Tibial nerve (tissue), 4 donors: Measurements from ENCODE around the gene STRN3. TPM values are rescaled to one million over a fixed set of nuclear protein-coding genes. Genes with fewer than 3 reads are reported as not detected.

ENCODE experiments used
- DNase-seq, 2 donors: peaks; one replicate each; pipeline ENCODE4 v3.0.0-alpha.2; 2019; ENCODE audit warnings: low spot score in 2 of 2
- H3K27ac ChIP-seq, 4 donors: fragments of 200-600 bp; sonication (generic) in 3 of 4; one replicate each; pipeline ENCODE4 v1.5.1; 2017 to 2019; ENCODE audit warnings: mild to moderate bottlenecking in 1 of 4
- H3K27me3 ChIP-seq, 2 donors: fragments of 200-600 bp; sonication (generic) in 1 of 2; one replicate each; pipeline versions ENCODE4 v1.5.1 to v1.6.0; 2017 to 2019
- H3K36me3 ChIP-seq, 3 donors: fragments of 200-600 bp; sonication (generic); one replicate each; pipeline ENCODE4 v1.5.1; 2018 to 2019
- H3K4me1 ChIP-seq, 4 donors: fragments of 200-600 bp; sonication (generic) in 3 of 4; one replicate each; pipeline ENCODE4 v1.5.1; 2017 to 2019
- H3K4me3 ChIP-seq, 4 donors: fragments of 200-600 bp; sonication (generic) in 3 of 4; one replicate each; pipeline ENCODE4 v1.5.1; 2017 to 2019; ENCODE audit warnings: mild to moderate bottlenecking in 1 of 4, moderate library complexity in 1 of 4
- H3K9me3 ChIP-seq, 4 donors: fragments of 200-600 bp; sonication (generic) in 3 of 4; one replicate each; pipeline ENCODE4 v1.5.1; 2017 to 2019
- EP300 ChIP-seq, 2 donors: sonication (generic); formaldehyde crosslinking; IDR thresholded peaks; one replicate each; pipeline ENCODE4 v1.6.1; 2017; ENCODE audit warnings: antibody characterized with exemption in 2 of 2, mild to moderate bottlenecking in 1 of 2
- POLR2A ChIP-seq, 2 donors: fragments of 450-650 bp; IDR thresholded peaks; one replicate each; pipeline ENCODE4 v1.6.1; 2017; ENCODE audit warnings: antibody characterized with exemption in 2 of 2, mild to moderate bottlenecking in 2 of 2, moderate library complexity in 2 of 2
- WGBS, 2 donors: methylation state at CpG; one replicate each; pipeline ENCODE4 v1.1.5; 2018; 5-methylcytosine and 5-hydroxymethylcytosine counted together
- total RNA-seq, 4 donors: library from RNA; depleted of rRNA; stranded (reverse); fragments of >200 nt; gene quantifications; one replicate each; pipeline ENCODE4 v1.1.0, GENCODE V29; 2016
- TF ChIP-seq, protein P1 (sequence below), 5 experiments: fragments of 200-600 bp in 3 of 5; fragments of 450-650 bp in 2 of 5; sonication (generic) in 3 of 5; IDR thresholded peaks; one replicate each; pipeline ENCODE4 v1.5.1; 2016 to 2019; ENCODE audit warnings: antibody characterized with exemption in 5 of 5, mild to moderate bottlenecking in 3 of 5, moderate library complexity in 2 of 5

Gene STRN3
- total RNA-seq, 4 donors from 2014 or later: 33.5 to 68.8 (median 57.0) TPM

DNA sequence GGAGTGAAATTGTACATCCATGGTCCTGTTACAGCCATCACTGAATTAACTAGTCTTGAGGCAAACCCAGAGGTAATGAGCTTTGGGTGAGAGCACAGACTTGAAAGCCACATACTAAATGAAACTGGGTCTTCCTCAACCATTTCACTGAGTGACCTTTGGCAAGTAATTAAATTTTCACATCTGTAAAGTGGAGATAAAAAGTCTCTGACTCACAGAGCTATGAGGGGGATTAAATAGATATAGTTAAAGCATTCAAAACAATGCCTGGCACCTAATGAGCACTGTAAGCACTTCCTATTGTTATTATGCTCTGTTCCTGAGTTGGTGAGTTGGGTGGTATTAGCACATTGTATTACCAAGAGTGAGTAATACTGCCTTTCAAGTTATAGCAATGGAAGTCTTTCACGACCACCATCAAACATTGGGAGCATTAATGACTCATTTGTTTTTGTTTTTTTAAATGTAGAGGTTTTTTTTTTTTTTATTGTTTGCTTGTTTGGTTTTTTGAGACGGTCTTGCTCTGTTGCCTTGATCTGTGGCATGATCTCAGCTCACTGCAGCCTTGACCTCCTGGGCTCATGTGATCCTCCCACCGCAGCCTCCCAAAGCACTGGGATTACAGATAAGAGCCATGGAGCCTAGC, 12.5 kb upstream of the STRN3 start:
- H3K9me3 ChIP-seq: no peaks in the 10 kb centered on the region
- 41 to 43% methylated on average over 2 of the region's 3 CpGs for WGBS, 2 donors
- no peaks in the 10 kb centered on the region for H3K4me1 ChIP-seq
- H3K4me3 ChIP-seq: no peak overlapping the region
- H3K36me3 ChIP-seq: peaks cover 0 to 13% (median 0%) of the 10 kb centered on the region in 3 donors
- no peak for DNase-seq
- no peak overlapping the region for H3K27ac ChIP-seq
- TF ChIP-seq, protein P1, sequence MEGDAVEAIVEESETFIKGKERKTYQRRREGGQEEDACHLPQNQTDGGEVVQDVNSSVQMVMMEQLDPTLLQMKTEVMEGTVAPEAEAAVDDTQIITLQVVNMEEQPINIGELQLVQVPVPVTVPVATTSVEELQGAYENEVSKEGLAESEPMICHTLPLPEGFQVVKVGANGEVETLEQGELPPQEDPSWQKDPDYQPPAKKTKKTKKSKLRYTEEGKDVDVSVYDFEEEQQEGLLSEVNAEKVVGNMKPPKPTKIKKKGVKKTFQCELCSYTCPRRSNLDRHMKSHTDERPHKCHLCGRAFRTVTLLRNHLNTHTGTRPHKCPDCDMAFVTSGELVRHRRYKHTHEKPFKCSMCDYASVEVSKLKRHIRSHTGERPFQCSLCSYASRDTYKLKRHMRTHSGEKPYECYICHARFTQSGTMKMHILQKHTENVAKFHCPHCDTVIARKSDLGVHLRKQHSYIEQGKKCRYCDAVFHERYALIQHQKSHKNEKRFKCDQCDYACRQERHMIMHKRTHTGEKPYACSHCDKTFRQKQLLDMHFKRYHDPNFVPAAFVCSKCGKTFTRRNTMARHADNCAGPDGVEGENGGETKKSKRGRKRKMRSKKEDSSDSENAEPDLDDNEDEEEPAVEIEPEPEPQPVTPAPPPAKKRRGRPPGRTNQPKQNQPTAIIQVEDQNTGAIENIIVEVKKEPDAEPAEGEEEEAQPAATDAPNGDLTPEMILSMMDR (IDR thresholded peaks at IDR 0.05): no peak
- TF ChIP-seq POLR2A (IDR thresholded peaks at IDR 0.05): no peak
- TF ChIP-seq EP300 (IDR thresholded peaks at IDR 0.05): no peak
- no peaks in the 10 kb centered on the region for H3K27me3 ChIP-seq

DNA sequence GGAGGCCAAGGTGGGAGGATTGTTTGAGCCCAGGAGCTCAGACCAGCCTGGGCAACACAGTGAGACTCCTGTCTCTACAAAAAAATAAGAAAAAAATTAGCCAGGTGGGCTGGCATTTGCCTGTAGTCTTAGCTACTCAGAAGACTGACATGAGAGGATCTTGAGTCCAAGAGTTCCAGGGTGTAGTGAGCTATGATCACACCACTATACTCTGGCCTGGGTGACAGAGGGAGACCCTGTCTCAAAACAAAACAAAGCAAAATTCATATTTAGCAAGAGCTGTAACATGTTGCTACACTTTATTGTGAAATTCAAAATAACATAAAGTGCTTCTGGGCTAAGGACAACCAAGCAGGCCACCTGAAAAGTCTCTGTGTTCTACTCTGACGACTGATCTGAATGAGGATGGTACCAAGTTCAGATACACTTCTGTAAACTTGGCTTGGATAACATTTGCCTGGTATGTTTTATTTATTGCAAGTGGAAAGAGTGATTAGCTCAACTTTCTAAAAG, 11.6 kb upstream of the STRN3 start:
- H3K36me3 ChIP-seq: peaks cover 0 to 13% (median 0%) of the 10 kb centered on the region in 3 donors
- TF ChIP-seq EP300 (IDR thresholded peaks at IDR 0.05) (no peak), POLR2A (IDR thresholded peaks at IDR 0.05) (no peak)
- TF ChIP-seq, protein P1 (IDR thresholded peaks at IDR 0.05): no peak
- 74 to 84% methylated on average over 1 of the region's 1 CpG for WGBS, 2 donors
- peaks cover 0 to 6% (median 0%) of the 10 kb centered on the region in 4 donors for H3K4me1 ChIP-seq
- H3K4me3 ChIP-seq: no peak overlapping the region
- H3K27me3 ChIP-seq: no peaks in the 10 kb centered on the region
- no peaks in the 10 kb centered on the region for H3K9me3 ChIP-seq
- DNase-seq: no peak
- H3K27ac ChIP-seq: no peak overlapping the region

DNA sequence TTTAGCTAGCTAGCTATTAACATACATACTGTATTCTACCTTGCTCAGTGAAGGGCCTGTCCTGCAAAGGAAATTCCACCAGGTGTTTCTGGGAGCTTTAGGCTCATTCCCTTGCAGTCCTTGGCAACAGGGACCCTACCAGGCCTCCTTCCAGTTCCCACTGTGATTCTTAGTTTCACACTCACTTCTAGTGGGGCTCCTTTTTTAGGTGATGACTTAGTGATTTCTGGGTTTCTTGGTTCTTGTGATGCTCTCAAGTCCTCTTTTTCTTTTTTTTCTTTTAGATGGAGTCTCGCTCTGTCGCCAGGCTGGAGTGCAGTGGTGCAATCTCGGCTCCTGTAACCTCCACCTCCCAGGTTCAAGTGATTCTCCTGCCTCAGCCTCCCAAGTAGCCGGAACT, 10.4 kb upstream of the STRN3 start:
- TF ChIP-seq, protein P1 (IDR thresholded peaks at IDR 0.05): no peak
- no peak for TF ChIP-seq EP300 (IDR thresholded peaks at IDR 0.05)
- no peak for TF ChIP-seq POLR2A (IDR thresholded peaks at IDR 0.05)
- no peak overlapping the region for H3K27ac ChIP-seq
- no peaks in the 10 kb centered on the region for H3K27me3 ChIP-seq
- H3K4me3 ChIP-seq: no peak overlapping the region
- no peaks in the 10 kb centered on the region for H3K9me3 ChIP-seq
- WGBS, 2 donors: 96 to 98% methylated on average over 4 of the region's 4 CpGs
- no peak for DNase-seq
- H3K4me1 ChIP-seq: peaks cover 0 to 6% (median 0%) of the 10 kb centered on the region in 4 donors
- H3K36me3 ChIP-seq: peaks cover 0 to 13% (median 0%) of the 10 kb centered on the region in 3 donors

DNA sequence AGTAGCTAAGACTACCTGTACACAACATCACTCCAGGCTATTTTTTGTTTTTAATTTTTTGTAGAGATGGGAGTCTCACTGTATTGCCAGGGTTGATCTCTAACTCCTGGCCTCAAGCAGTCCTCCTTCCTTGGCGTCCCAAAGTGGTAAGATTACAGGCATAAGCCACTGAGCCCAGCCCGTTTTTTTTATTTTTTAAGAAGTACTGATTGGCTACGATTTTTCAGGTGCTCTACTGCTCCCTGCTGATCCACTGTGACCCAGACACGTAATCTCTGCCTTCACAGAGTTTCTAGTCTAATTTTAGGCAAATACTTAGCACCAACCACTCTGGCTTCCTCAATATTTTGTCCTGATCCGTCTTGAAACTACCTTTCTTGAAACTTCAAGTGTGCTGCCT, 4.3 kb upstream of the STRN3 start:
- H3K4me1 ChIP-seq: peaks cover 0 to 15% (median 4%) of the 10 kb centered on the region in 4 donors
- no peaks in the 10 kb centered on the region for H3K9me3 ChIP-seq
- TF ChIP-seq EP300 (IDR thresholded peaks at IDR 0.05): no peak
- TF ChIP-seq POLR2A (IDR thresholded peaks at IDR 0.05): no peak
- TF ChIP-seq, protein P1 (IDR thresholded peaks at IDR 0.05): no peak
- DNase-seq: no peak
- 92 to 96% methylated on average over 5 of the region's 5 CpGs for WGBS, 2 donors
- H3K27me3 ChIP-seq: no peaks in the 10 kb centered on the region
- no peak overlapping the region for H3K27ac ChIP-seq
- H3K4me3 ChIP-seq: no peak overlapping the region
- no peaks in the 10 kb centered on the region for H3K36me3 ChIP-seq
